ENCODE measurements around the gene PARS2. TPM values are rescaled to one million over a fixed set of nuclear protein-coding genes. Genes with fewer than 3 reads are reported as not detected.

The PARS2 gene
- polyA plus RNA-seq, 2 donors: 1.5 to 2.5 TPM

GRCh38 chr1:54808443-54809207 is 44.3 kb upstream of the PARS2 start:
- no peaks in the 10 kb centered on the region for H3K9me3 ChIP-seq (ENCODE audit: control insufficient read depth in 2 of 2, insufficient read depth in 1 of 2, low read depth in 1 of 2, low read length in 1 of 2)
- peak overlapping the region; percentile 22 to 36 for H3K4me3 ChIP-seq (ENCODE audit: low read depth in 1 of 2, low read length in 2 of 2)
- H3K27ac ChIP-seq (ENCODE audit: low read depth in 2 of 2, low read length in 1 of 2): peak overlapping the region in 1 of 2 donors; percentile 53
- 64 to 71% methylated on average over 12 of the region's 12 CpGs for whole genome bisulfite sequencing, 2 donors
- H3K36me3 ChIP-seq (ENCODE audit: control insufficient read depth in 2 of 2, insufficient read depth in 2 of 2, low read length in 1 of 2): peaks cover 0 to 2% of the 10 kb centered on the region in 2 donors
- no peaks in the 10 kb centered on the region for H3K27me3 ChIP-seq (ENCODE audit: control insufficient read depth in 1 of 2, insufficient read depth in 2 of 2, low read length in 2 of 2)
- peaks cover 7 to 12% of the 10 kb centered on the region in 2 donors for H3K4me1 ChIP-seq (ENCODE audit: control insufficient read depth in 2 of 2, insufficient read depth in 2 of 2, low read length in 1 of 2)

GRCh38 chr1:54807756-54808155 is 43.4 kb upstream of the PARS2 start:
- H3K27ac ChIP-seq (ENCODE audit: low read depth in 2 of 2, low read length in 1 of 2): peak overlapping the region; percentile 67 to 93
- 87 to 90% methylated on average over 7 of the region's 7 CpGs for WGBS, 2 donors
- peak overlapping the region; percentile 24 to 36 for H3K4me3 ChIP-seq (ENCODE audit: low read depth in 1 of 2, low read length in 2 of 2)
- no peaks in the 10 kb centered on the region for H3K9me3 ChIP-seq (ENCODE audit: control insufficient read depth in 2 of 2, insufficient read depth in 1 of 2, low read depth in 1 of 2, low read length in 1 of 2)
- H3K27me3 ChIP-seq (ENCODE audit: control insufficient read depth in 1 of 2, insufficient read depth in 2 of 2, low read length in 2 of 2): no peaks in the 10 kb centered on the region
- peaks cover 7 to 12% of the 10 kb centered on the region in 2 donors for H3K4me1 ChIP-seq (ENCODE audit: control insufficient read depth in 2 of 2, insufficient read depth in 2 of 2, low read length in 1 of 2)
- no peaks in the 10 kb centered on the region for H3K36me3 ChIP-seq (ENCODE audit: control insufficient read depth in 2 of 2, insufficient read depth in 2 of 2, low read length in 1 of 2)

GRCh38 chr1:54806931-54807611 is 42.7 kb upstream of the PARS2 start:
- Histone ChIP-seq H3K4me3 (ENCODE audit: low read depth in 1 of 2, low read length in 2 of 2) (peak overlapping the region; percentile 24 to 36), H3K27ac (ENCODE audit: low read depth in 2 of 2, low read length in 1 of 2) (peak overlapping the region; percentile 46 to 93)
- 75 to 81% methylated on average over 11 of the region's 11 CpGs for WGBS, 2 donors

GRCh38 chr1:54805981-54806381 is 41.7 kb upstream of the PARS2 start:
- H3K27ac ChIP-seq (ENCODE audit: low read depth in 2 of 2, low read length in 1 of 2): peak overlapping the region; percentile 65 to 97
- H3K36me3 ChIP-seq (ENCODE audit: control insufficient read depth in 2 of 2, insufficient read depth in 2 of 2, low read length in 1 of 2): no peaks in the 10 kb centered on the region
- WGBS, 2 donors: 77 to 78% methylated on average over 33 to 35 of the region's 35 CpGs
- no peak overlapping the region for H3K4me3 ChIP-seq (ENCODE audit: low read depth in 1 of 2, low read length in 2 of 2)
- no peaks in the 10 kb centered on the region for H3K9me3 ChIP-seq (ENCODE audit: control insufficient read depth in 2 of 2, insufficient read depth in 1 of 2, low read depth in 1 of 2, low read length in 1 of 2)
- H3K4me1 ChIP-seq (ENCODE audit: control insufficient read depth in 2 of 2, insufficient read depth in 2 of 2, low read length in 1 of 2): peaks cover 7 to 12% of the 10 kb centered on the region in 2 donors
- no peaks in the 10 kb centered on the region for H3K27me3 ChIP-seq (ENCODE audit: control insufficient read depth in 1 of 2, insufficient read depth in 2 of 2, low read length in 2 of 2)

More at GRCh38 chr1:54806931-54807611, 42.7 kb upstream of the PARS2 start:
- Histone ChIP-seq H3K27me3 (ENCODE audit: control insufficient read depth in 1 of 2, insufficient read depth in 2 of 2, low read length in 2 of 2) (no peaks in the 10 kb centered on the region), H3K9me3 (ENCODE audit: control insufficient read depth in 2 of 2, insufficient read depth in 1 of 2, low read depth in 1 of 2, low read length in 1 of 2) (no peaks in the 10 kb centered on the region), H3K4me1 (ENCODE audit: control insufficient read depth in 2 of 2, insufficient read depth in 2 of 2, low read length in 1 of 2) (peaks cover 7 to 12% of the 10 kb centered on the region in 2 donors), H3K36me3 (ENCODE audit: control insufficient read depth in 2 of 2, insufficient read depth in 2 of 2, low read length in 1 of 2) (no peaks in the 10 kb centered on the region)

- Histone ChIP-seq H3K36me3 (ENCODE audit: control insufficient read depth in 2 of 2, insufficient read depth in 2 of 2, low read length in 1 of 2) (no peaks in the 10 kb centered on the region), H3K27me3 (ENCODE audit: control insufficient read depth in 1 of 2, insufficient read depth in 2 of 2, low read length in 2 of 2) (no peaks in the 10 kb centered on the region), H3K27ac (ENCODE audit: low read depth in 2 of 2, low read length in 1 of 2) (peak overlapping the region; percentile 65 to 97), H3K9me3 (ENCODE audit: control insufficient read depth in 2 of 2, insufficient read depth in 1 of 2, low read depth in 1 of 2, low read length in 1 of 2) (no peaks in the 10 kb centered on the region), H3K4me3 (ENCODE audit: low read depth in 1 of 2, low read length in 2 of 2) (no peak overlapping the region), H3K4me1 (ENCODE audit: control insufficient read depth in 2 of 2, insufficient read depth in 2 of 2, low read length in 1 of 2) (peaks cover 7 to 14% of the 10 kb centered on the region in 2 donors)
- WGBS, 2 donors: 94 to 97% methylated on average over 3 of the region's 3 CpGs
These were observed 41.1 kb upstream of the PARS2 start for GRCh38 chr1:54805466-54805865.

- peaks cover 7 to 18% of the 10 kb centered on the region in 2 donors for H3K4me1 ChIP-seq (ENCODE audit: control insufficient read depth in 2 of 2, insufficient read depth in 2 of 2, low read length in 1 of 2)
- no peak overlapping the region for H3K4me3 ChIP-seq (ENCODE audit: low read depth in 1 of 2, low read length in 2 of 2)
- WGBS, 2 donors: 62 to 75% methylated on average over 6 of the region's 6 CpGs
- H3K27ac ChIP-seq (ENCODE audit: low read depth in 2 of 2, low read length in 1 of 2): peak overlapping the region; percentile 65 to 97
- no peaks in the 10 kb centered on the region for H3K9me3 ChIP-seq (ENCODE audit: control insufficient read depth in 2 of 2, insufficient read depth in 1 of 2, low read depth in 1 of 2, low read length in 1 of 2)
- H3K27me3 ChIP-seq (ENCODE audit: control insufficient read depth in 1 of 2, insufficient read depth in 2 of 2, low read length in 2 of 2): no peaks in the 10 kb centered on the region
- H3K36me3 ChIP-seq (ENCODE audit: control insufficient read depth in 2 of 2, insufficient read depth in 2 of 2, low read length in 1 of 2): no peaks in the 10 kb centered on the region
These were observed 40.3 kb upstream of the PARS2 start for GRCh38 chr1:54804471-54805132.

GRCh38 chr1:54803761-54804470 is 39.6 kb upstream of the PARS2 start:
- no peak overlapping the region for H3K4me3 ChIP-seq (ENCODE audit: low read depth in 1 of 2, low read length in 2 of 2)
- peak overlapping the region; percentile 65 to 91 for H3K27ac ChIP-seq (ENCODE audit: low read depth in 2 of 2, low read length in 1 of 2)
- H3K4me1 ChIP-seq (ENCODE audit: control insufficient read depth in 2 of 2, insufficient read depth in 2 of 2, low read length in 1 of 2): peaks cover 7 to 20% of the 10 kb centered on the region in 2 donors
- 64 to 71% methylated on average over 4 of the region's 4 CpGs for WGBS, 2 donors
- no peaks in the 10 kb centered on the region for H3K36me3 ChIP-seq (ENCODE audit: control insufficient read depth in 2 of 2, insufficient read depth in 2 of 2, low read length in 1 of 2)
- H3K27me3 ChIP-seq (ENCODE audit: control insufficient read depth in 1 of 2, insufficient read depth in 2 of 2, low read length in 2 of 2): no peaks in the 10 kb centered on the region
- H3K9me3 ChIP-seq (ENCODE audit: control insufficient read depth in 2 of 2, insufficient read depth in 1 of 2, low read depth in 1 of 2, low read length in 1 of 2): no peaks in the 10 kb centered on the region

- Histone ChIP-seq H3K4me3 (ENCODE audit: low read depth in 1 of 2, low read length in 2 of 2) (peak within 1 kb of the TSS; percentile 73 to 81), H3K27ac (ENCODE audit: low read depth in 2 of 2, low read length in 1 of 2) (peak within 1 kb of the TSS; percentile 95), H3K27me3 (ENCODE audit: control insufficient read depth in 1 of 2, insufficient read depth in 2 of 2, low read length in 2 of 2) (no peaks in the 10 kb centered on the region), H3K4me1 (ENCODE audit: control insufficient read depth in 2 of 2, insufficient read depth in 2 of 2, low read length in 1 of 2) (peaks cover 4 to 19% of the 10 kb centered on the region in 2 donors), H3K36me3 (ENCODE audit: control insufficient read depth in 2 of 2, insufficient read depth in 2 of 2, low read length in 1 of 2) (no peaks in the 10 kb centered on the region), H3K9me3 (ENCODE audit: control insufficient read depth in 2 of 2, insufficient read depth in 1 of 2, low read depth in 1 of 2, low read length in 1 of 2) (no peaks in the 10 kb centered on the region)
- 3% methylated on average over 58 of the region's 58 CpGs for WGBS, 2 donors
These were observed 36.8 kb upstream of the PARS2 start, which contains the start of gene TTC22 for GRCh38 chr1:54800899-54801759. Gene TTC22 (minus strand): TSS chr1:54801323. CDS start chr1:54801163, 160 bp downstream.
